Endometrial microvascular endothelial cells (primary cell): ENCODE measurements around the gene HSPB6. TPM values are rescaled to one million over a fixed set of nuclear protein-coding genes. Genes with fewer than 3 reads are reported as not detected.

Experiments used
- in situ Hi-C: cut with HindIII; loops from 2 replicates; pipeline ENCODE4 v1.10.0; 2017; ENCODE audit warnings: low sequenced_read_pairs, low pct_unique_long_range_greater_than_20kb; ENCODE audit errors: inconsistent ontology term
- total RNA-seq: library from RNA; depleted of rRNA; stranded (reverse); fragments of >200 nt; gene quantifications from one replicate; pipeline ENCODE4 v1.2.3, GENCODE V29; 2015; ENCODE audit errors: inconsistent ontology term

HSPB6 gene
- total RNA-seq, 1 donor from 2014 or later, result not detected

GRCh38 chr19:35723671-35724070 lies 33.2 kb downstream of the HSPB6 start:
- in situ Hi-C loops, result no loop called here

GRCh38 chr19:35722897-35723296 lies 33.9 kb downstream of the HSPB6 start:
- in situ Hi-C loops, result no loop called here

DNA sequence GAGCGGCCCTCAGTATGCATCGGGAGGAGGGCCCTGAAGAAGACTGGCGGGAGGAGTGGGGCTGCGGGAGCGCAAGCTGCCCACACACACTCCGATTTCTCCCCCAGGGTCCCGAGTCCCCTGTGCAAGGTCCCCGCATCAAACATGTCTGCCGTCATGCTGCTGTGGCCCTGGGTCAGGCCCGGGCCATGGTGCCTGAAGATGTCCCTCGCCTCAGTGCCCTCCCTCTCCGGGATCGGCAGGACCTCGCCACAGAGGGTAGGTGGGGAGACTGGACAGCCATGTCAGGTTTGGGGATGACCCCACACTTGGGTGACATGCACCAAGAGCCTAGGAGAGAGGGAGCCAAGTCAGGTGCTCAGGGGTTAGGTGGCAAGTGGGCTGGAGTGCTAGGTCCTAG lies 34.4 kb downstream of the HSPB6 start:
- in situ Hi-C loops, result no loop called here

DNA sequence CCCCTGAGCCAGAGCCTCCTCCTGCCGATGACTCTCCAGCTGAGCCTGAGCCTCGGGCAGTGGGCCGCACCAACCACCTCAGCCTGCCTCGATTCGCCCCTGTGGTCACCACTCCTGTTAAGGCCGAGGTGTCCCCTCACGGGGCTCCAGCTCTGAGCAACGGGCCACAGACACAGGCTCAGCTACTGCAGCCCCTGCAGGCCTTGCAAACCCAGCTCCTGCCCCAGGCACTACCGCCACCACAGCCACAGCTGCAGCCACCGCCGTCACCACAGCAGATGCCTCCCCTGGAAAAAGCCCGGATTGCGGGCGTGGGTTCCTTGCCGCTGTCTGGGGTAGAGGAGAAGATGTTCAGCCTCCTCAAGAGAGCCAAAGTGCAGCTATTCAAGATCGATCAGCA lies 35.5 kb downstream of the HSPB6 start:
- in situ Hi-C loops, result no loop called here

DNA sequence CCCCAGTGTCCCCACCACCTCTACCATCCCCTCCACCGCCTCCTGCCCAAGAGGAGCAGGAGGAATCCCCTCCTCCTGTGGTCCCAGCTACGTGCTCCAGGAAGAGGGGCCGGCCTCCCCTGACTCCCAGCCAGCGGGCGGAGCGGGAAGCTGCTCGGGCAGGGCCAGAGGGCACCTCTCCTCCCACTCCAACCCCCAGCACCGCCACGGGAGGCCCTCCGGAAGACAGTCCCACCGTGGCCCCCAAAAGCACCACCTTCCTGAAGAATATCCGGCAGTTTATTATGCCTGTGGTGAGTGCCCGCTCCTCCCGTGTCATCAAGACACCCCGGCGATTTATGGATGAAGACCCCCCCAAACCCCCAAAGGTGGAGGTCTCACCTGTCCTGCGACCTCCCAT lies 36.2 kb downstream of the HSPB6 start:
- in situ Hi-C loops, result no loop called here

GRCh38 chr19:35720163-35720524 lies 36.7 kb downstream of the HSPB6 start:
- in situ Hi-C loops, result no loop called here

- in situ Hi-C loops, result no loop called here
Measured at GRCh38 chr19:35719402-35720162, 37.2 kb downstream of the HSPB6 start.

DNA sequence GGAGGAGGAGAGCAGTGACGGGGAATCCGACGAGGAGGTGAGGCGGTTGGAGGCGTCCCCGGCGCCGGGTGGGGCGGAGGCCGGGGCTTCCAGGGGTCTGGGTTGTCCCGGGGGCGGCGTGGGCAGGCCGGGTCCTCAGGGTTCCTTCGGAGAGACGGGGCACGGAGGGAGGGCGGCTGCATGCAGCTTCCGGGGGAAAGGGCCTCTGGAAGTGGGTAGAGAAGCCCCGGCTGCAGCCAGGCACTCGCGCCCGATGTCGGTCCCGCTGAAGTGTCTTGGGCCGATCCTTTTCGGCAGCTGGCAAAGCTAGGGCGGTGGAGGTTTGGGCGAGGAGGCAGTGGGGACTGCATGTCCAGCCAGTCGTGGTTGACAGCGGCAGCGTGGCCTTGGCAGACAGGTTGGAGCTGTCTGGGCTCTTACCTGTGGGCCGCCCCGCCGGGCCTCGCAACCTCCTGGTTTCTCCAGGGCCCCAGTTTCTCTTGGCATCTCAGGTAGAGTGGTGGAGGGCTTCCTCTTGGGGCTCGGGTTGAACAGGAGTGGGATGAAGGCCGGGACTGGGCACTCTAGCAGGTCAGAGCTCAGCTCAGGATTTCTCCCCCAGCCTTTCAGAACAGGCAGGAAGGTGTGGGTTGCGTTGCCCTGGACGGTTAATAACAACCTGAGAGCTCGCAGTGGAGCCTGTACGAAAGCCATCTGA lies 38.3 kb downstream of the HSPB6 start:
- in situ Hi-C loops, result no loop called here

- in situ Hi-C loops, result no loop called here
Measured at GRCh38 chr19:35717665-35718344, 39.0 kb downstream of the HSPB6 start, which contains the start of gene KMT2B. KMT2B (plus strand) TSS chr19:35718003; CDS start chr19:35718019, 16 bp downstream.

GRCh38 chr19:35716801-35717664 lies 39.8 kb downstream of the HSPB6 start:
- in situ Hi-C loops, result no loop called here

GRCh38 chr19:35715981-35716800 lies 40.6 kb downstream of the HSPB6 start:
- in situ Hi-C loops, result no loop called here

GRCh38 chr19:35715355-35715809 lies 41.4 kb downstream of the HSPB6 start:
- in situ Hi-C loops, result no loop called here

DNA sequence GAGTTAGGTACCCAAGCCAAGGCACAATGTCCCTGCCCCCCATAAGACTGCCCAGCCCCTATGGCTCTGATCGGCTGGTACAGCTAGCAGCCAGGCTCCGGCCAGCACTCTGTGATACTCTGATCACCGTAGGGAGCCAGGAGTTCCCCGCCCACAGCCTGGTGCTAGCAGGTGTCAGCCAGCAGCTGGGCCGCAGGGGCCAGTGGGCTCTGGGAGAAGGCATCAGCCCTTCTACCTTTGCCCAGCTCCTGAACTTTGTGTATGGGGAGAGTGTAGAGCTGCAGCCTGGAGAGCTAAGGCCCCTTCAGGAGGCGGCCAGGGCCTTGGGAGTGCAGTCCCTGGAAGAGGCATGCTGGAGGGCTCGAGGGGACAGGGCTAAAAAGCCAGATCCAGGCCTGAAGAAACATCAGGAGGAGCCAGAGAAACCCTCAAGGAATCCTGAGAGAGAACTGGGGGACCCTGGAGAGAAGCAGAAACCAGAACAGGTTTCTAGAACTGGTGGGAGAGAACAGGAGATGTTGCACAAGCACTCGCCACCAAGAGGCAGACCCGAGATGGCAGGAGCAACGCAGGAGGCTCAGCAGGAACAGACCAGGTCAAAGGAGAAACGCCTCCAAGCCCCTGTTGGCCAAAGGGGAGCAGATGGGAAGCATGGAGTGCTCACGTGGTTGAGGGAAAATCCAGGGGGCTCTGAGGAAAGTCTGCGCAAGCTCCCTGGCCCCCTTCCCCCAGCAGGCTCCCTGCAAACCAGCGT lies 42.1 kb downstream of the HSPB6 start:
- in situ Hi-C loops, result no loop called here

- in situ Hi-C loops, result no loop called here
Measured at GRCh38 chr19:35713904-35714495, 42.8 kb downstream of the HSPB6 start.

GRCh38 chr19:35713506-35713850 lies 43.4 kb downstream of the HSPB6 start:
- in situ Hi-C loops, result no loop called here

DNA sequence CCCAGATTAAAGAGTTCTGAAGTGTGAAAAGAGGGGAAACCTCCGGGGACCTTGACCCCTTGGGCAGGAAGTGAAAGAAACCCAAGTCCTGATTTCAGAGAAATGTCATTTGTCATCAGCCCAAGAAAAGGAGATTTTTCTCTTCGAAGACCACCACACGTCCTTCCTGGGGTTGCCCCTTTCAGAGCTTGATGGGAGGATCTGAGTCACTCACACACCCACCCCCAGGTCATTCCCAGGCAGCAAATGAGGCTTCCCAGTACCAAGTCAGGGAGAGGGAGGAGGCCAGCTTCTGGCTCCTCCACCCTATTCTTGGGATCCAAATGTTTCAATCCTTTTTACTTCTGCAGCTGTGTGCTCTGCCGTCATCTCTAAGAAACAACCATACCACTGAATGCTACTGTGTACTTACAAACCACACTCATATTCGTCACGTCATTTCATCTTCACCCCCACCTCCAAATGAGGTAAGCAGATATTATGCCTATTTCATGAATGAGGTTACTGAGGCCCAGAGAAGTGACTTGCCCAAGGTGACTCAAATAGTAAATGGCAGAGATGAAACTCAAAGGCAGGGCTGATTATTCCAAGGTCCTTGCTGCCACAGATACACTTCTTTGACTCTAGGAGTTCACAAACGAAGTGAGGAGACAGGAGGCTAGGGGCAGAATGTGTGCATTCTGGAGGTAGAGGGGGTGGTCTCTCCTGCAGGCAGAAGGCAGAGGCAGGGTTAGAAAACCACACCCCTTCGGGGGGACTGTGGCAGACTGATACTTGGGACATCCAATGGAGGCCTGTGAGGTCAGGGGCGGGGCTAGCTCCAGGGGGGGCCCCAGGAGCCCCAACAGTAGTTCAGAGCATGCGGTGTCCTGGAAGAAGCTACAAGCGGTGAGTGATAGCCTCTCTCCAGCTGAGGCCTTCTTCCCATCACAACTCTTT lies 44.0 kb downstream of the HSPB6 start:
- in situ Hi-C loops, result no loop called here
